ENCODE measurements around the gene VAV2.

DNA sequence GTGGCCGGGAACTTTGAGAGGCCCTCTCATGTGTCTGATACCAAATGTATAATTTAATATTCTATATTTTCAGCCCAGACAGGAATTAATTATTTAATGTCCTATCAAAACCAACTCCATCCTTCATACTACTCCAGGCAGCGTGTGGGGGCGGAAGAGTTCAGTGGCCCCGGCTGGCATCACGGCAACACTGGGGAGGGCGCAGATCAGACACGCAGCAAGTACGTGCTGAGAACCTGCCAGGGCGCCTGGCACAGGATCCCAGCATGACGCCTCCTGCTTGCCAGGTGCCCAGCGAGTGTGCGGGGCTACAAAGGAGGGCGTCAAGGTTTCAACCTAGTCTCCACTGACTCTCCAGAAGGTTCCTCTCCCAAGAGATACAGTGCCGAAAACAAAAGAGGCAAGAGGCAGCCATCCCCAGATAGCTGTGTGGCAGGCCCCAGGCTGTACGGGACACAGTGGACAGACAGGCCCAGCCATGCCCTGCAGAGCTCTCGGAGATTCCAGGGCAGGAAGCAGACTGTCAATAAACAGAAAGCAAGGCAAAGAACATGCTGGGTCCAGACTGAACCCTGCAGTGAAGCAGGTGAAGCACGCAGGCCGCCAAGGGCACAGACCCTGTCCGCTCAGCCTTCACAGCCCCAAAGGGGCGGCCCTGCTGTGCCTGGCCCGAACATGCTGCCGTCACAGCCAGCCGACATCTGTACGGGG is 110.3 kb downstream of the VAV2 start:
- no peak for TF ChIP-seq ISL1 (CRISPR knock-in tag; IDR thresholded peaks at IDR 0.05)
- TF ChIP-seq, protein P1, sequence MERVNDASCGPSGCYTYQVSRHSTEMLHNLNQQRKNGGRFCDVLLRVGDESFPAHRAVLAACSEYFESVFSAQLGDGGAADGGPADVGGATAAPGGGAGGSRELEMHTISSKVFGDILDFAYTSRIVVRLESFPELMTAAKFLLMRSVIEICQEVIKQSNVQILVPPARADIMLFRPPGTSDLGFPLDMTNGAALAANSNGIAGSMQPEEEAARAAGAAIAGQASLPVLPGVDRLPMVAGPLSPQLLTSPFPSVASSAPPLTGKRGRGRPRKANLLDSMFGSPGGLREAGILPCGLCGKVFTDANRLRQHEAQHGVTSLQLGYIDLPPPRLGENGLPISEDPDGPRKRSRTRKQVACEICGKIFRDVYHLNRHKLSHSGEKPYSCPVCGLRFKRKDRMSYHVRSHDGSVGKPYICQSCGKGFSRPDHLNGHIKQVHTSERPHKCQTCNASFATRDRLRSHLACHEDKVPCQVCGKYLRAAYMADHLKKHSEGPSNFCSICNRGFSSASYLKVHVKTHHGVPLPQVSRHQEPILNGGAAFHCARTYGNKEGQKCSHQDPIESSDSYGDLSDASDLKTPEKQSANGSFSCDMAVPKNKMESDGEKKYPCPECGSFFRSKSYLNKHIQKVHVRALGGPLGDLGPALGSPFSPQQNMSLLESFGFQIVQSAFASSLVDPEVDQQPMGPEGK (CRISPR knock-in tag; IDR thresholded peaks at IDR 0.05; ENCODE audit: borderline replicate concordance), result no peak
